Mucosa of rectum (tissue), 2 donors: ENCODE results near the gene CCDC158.

Experiments used
- H3K27ac ChIP-seq, 2 donors: one replicate each; pipeline ENCODE4 v1.7.0; 2013; ENCODE audit warnings: inconsistent platforms in 2 of 2, low read depth in 2 of 2, low read length in 2 of 2
- H3K27me3 ChIP-seq, 2 donors: one replicate each; pipeline ENCODE4 v1.7.0; 2013; ENCODE audit warnings: low read length in 2 of 2; ENCODE audit not compliant: control insufficient read depth in 2 of 2, insufficient read depth in 2 of 2
- H3K36me3 ChIP-seq, 2 donors: one replicate each; pipeline ENCODE4 v1.7.0; 2013; ENCODE audit warnings: low read length in 2 of 2; ENCODE audit not compliant: control insufficient read depth in 2 of 2, insufficient read depth in 2 of 2
- H3K4me1 ChIP-seq, 2 donors: one replicate each; pipeline ENCODE4 v1.7.0; 2013; ENCODE audit warnings: low read length in 2 of 2, mild to moderate bottlenecking in 1 of 2; ENCODE audit not compliant: control insufficient read depth in 2 of 2, insufficient read depth in 2 of 2
- H3K4me3 ChIP-seq, 2 donors: one replicate each; pipeline ENCODE4 v1.7.0; 2013; ENCODE audit warnings: low read length in 2 of 2
- H3K9ac ChIP-seq, 2 donors: one replicate each; pipeline ENCODE4 v1.7.0; 2013; ENCODE audit warnings: low read length in 2 of 2, low read depth in 1 of 2, mild to moderate bottlenecking in 1 of 2
- H3K9me3 ChIP-seq, 2 donors: one replicate each; pipeline ENCODE4 v1.7.0; 2013; ENCODE audit warnings: low read length in 2 of 2; ENCODE audit not compliant: control insufficient read depth in 2 of 2
- donor health status: healthy.
- donor health status: Normal muscosa, but diverticular disease.

The CCDC158 gene

DNA sequence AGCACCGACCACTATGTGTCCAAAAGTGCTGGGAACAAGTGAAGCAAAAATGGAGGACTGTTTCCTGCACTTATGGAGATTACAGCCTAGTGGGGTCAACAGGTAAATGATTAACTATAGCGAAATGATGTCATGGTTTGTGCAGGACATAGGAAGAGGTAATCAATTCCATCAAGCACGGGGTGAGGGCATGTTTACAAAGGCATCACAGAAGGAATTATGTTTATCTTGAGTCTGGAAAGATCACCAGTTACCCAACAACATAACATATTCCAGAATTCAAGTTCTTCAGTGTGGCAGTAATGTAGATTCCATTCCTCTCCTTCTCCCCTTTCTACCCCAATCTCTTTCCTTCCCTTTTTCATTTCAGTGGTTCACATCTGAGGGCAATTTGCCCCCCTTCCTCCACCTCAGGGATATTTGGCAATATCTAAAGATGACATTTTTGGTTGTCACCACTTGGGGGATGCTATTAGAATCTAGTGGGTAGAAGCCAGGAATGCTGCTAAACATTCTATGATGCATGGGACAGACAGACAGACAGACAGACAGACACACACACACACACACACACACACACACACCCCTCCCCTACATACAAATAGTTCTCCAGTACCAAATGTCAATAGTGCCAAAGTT, 145.3 kb downstream of the CCDC158 start:
- Histone ChIP-seq H3K36me3 (no peaks in the 10 kb centered on the region), H3K27ac (no peak overlapping the region), H3K4me3 (no peak overlapping the region), H3K9ac (no peak overlapping the region), H3K4me1 (peaks cover 3 to 18% of the 10 kb centered on the region in 2 donors), H3K27me3 (no peaks in the 10 kb centered on the region), H3K9me3 (no peaks in the 10 kb centered on the region)

DNA sequence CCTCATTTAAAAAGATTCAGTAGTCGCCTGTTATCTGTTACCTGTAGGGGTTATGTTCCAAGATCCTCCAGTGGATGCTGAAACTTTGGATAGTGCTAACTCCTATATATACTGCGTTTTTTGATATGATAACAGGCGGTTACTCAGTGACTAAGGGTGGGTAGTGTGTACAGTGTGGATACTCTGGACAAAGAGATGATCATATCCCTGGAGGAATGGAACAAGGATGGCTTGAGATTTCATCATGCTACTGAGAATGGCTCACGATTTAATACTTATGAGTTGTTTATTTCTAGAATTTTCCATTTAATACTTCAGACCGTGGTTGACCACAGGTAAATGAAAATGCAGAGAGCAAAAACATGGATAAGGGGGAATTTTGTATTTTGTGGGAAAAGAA, 147.9 kb downstream of the CCDC158 start:
- no peak overlapping the region for H3K27ac ChIP-seq
- no peaks in the 10 kb centered on the region for H3K36me3 ChIP-seq
- peaks cover 0 to 9% of the 10 kb centered on the region in 2 donors for H3K4me1 ChIP-seq
- no peaks in the 10 kb centered on the region for H3K9me3 ChIP-seq
- H3K27me3 ChIP-seq: no peaks in the 10 kb centered on the region
- H3K4me3 ChIP-seq: no peak overlapping the region
- no peak overlapping the region for H3K9ac ChIP-seq

DNA sequence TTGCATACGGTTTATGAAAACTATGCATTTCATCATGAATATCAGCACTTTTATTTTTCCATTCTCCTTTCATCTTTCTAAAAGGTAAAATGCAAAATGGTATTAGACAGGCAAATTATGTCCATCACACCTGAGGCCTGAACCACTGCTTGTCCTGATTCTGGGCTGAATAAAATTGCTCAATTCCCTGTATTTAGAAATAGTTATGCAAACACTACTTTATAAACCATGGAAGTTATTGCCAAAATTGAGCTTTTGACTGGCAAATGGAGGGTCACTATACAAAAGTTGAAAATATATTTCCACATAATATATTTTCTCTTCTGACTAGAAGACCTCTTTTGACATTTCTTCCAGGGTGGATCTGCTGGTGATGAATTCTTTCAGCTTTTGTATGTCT, 148.4 kb downstream of the CCDC158 start:
- Histone ChIP-seq H3K9ac (no peak overlapping the region), H3K4me3 (no peak overlapping the region), H3K27ac (no peak overlapping the region), H3K36me3 (no peaks in the 10 kb centered on the region), H3K4me1 (peaks cover 0 to 5% of the 10 kb centered on the region in 2 donors), H3K9me3 (no peaks in the 10 kb centered on the region), H3K27me3 (no peaks in the 10 kb centered on the region)

DNA sequence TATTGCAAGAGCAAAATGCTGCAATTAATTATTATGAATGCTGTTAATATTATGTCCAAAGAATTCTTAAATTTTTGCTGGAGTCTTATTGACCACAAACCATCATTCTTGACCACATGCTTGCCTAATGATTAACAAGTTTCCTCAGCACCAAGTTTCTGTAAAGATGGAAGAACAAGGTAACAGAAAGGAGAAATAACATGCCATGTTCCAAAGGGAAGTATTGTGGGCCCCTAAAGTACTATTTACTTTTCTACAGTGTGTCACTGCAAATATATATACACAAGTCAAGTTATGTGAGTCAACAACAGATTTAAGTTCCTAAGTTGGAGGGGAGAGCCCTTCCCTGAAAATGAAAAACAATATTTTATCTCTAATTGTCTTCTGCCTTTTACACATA, 148.9 kb downstream of the CCDC158 start:
- Histone ChIP-seq H3K4me3 (no peak overlapping the region), H3K36me3 (no peaks in the 10 kb centered on the region), H3K27me3 (no peaks in the 10 kb centered on the region), H3K4me1 (peaks cover 0 to 5% of the 10 kb centered on the region in 2 donors), H3K9me3 (no peaks in the 10 kb centered on the region), H3K9ac (no peak overlapping the region), H3K27ac (no peak overlapping the region)

DNA sequence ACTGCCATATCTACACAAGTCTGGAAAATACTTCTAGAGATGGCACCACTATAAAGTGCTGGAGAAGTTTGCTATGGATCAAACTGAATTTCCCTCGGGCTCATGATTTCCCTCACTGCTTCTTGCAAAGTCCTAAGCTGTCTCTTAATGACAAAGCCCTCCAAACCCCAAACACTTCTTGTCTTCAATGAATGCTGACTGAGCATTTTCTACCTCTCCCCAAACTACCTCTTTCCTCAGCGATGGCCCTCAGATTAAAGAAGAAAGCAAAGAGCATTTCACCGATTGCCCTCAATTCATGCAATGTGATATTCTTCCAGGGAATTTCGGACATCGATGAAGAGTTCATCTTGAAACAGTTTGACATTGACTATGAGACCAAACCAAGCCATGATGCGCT, 149.7 kb downstream of the CCDC158 start:
- Histone ChIP-seq H3K36me3 (no peaks in the 10 kb centered on the region), H3K27ac (no peak overlapping the region), H3K9ac (no peak overlapping the region), H3K4me3 (no peak overlapping the region), H3K4me1 (peaks cover 0 to 5% of the 10 kb centered on the region in 2 donors), H3K27me3 (no peaks in the 10 kb centered on the region), H3K9me3 (no peaks in the 10 kb centered on the region)

DNA sequence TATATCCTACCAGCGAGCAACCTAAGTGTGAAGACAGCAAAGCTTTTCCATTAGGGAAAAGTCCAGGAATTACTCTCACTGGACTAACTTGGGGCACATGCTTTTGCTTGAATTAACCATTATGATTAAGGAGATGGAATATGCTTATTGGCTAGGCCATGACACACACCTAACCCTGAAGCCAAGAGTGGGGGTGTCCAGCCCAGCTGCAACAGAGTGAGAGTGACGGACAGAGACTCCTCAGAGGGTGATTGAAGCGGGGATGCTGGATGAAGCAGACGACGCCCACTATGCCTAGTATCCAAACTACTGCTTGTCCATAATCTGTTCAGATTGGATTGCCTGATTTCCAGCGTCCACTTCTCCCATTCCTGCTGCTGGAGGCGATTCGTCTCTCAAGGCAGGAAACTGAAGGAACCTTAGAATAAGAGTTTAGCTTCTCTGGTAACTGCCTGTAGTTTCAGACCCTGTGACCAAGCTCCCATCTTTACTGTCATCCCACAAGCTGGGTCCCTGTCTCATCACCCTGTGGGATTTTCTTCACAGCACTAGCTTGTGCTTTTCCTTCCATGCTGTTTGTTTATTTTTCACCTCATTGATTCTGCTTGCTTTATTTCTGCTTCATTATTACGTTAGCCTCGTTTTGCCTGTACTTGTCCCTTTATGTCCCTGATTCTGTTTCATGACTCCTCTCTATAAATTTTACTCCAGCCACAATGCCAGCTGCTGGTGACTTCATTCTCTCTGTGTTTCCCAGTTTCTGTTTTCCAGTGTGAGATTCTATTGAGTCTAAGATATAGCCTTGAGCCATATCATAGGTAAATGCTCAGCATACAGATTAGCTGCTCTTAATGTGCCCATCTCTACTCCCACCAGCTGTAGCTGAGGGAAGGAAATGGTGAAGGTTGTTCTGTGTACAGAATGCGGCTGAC, 150.4 kb downstream of the CCDC158 start:
- Histone ChIP-seq H3K9ac (no peak overlapping the region), H3K9me3 (no peaks in the 10 kb centered on the region), H3K27me3 (no peaks in the 10 kb centered on the region), H3K4me3 (no peak overlapping the region), H3K27ac (no peak overlapping the region), H3K4me1 (peaks cover 0 to 5% of the 10 kb centered on the region in 2 donors), H3K36me3 (no peaks in the 10 kb centered on the region)

DNA sequence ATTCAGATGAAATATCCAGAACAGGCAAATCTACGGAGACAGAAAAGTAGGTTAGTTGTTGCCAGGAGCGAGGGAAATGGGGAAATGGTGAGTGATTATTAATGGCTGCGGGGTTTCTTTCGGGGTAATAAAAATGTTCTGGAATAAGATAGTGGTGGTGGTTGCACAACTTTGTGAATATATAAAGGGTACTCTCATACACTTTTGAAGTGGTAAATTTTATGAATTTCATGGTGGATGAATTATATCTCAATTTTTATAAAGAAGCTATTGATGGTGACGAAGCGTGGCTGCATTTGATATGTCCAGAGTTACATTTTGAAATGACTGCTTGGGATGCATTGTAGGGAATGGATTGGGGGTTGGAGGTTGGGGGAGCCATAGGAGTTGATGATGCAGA, 153.1 kb downstream of the CCDC158 start:
- no peaks in the 10 kb centered on the region for H3K36me3 ChIP-seq
- H3K4me1 ChIP-seq: no peaks in the 10 kb centered on the region
- no peaks in the 10 kb centered on the region for H3K9me3 ChIP-seq
- H3K27ac ChIP-seq: no peak overlapping the region
- H3K9ac ChIP-seq: no peak overlapping the region
- no peaks in the 10 kb centered on the region for H3K27me3 ChIP-seq
- H3K4me3 ChIP-seq: no peak overlapping the region

DNA sequence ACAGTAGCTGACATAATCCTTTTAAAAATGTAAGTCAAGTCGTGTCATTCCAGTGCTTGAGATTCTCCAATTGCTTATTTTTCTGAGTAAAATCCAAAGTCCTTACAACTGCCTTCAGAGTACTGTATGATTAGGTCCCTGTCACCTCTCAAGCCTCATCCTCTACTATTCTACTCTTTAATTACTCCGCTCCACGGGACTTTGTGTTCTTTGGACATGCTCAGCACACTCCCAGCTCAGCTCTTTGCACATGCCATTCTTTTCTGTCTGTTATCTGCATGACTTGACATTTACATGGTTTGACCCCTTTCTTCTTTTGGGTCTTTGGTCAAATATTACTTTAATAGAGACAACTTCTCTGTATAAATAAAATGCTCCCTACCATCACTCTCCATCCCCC, 154.3 kb downstream of the CCDC158 start:
- Histone ChIP-seq H3K27me3 (no peaks in the 10 kb centered on the region), H3K36me3 (no peaks in the 10 kb centered on the region), H3K9me3 (no peaks in the 10 kb centered on the region), H3K27ac (no peak overlapping the region), H3K4me3 (no peak overlapping the region), H3K9ac (no peak overlapping the region), H3K4me1 (no peaks in the 10 kb centered on the region)

DNA sequence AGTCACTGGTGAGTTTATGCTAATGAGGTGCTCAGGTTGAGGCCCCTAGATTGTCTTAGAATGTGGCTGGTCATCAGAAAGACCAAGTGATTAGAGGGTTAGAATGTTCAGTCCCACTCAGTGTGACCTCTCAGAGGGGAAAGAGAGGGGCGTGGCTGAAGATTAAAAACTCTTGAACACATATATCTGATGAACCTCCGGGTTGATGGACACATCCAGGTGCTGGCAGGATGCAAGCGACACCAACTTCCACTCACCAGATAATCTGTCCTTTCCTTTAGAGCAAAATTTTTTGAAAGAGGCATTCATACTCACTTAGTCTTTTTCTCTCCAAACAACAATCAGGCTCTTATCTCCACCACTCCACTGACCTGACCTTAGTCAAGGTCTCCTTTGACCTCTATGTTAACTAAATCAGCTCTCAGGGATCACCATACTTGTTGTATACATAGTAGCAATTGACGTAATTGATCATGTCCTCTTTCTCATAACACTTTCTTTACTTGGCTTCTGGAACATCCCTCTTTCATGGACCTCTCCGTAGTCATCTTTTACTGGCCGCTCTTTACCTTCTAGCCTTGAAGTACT, 155.2 kb downstream of the CCDC158 start:
- Histone ChIP-seq H3K4me1 (peaks cover 0 to 2% of the 10 kb centered on the region in 2 donors), H3K36me3 (no peaks in the 10 kb centered on the region), H3K4me3 (no peak overlapping the region), H3K9me3 (no peaks in the 10 kb centered on the region), H3K9ac (no peak overlapping the region), H3K27ac (no peak overlapping the region), H3K27me3 (no peaks in the 10 kb centered on the region)
